ENCODE measurements around the gene C1QTNF8.

DNA sequence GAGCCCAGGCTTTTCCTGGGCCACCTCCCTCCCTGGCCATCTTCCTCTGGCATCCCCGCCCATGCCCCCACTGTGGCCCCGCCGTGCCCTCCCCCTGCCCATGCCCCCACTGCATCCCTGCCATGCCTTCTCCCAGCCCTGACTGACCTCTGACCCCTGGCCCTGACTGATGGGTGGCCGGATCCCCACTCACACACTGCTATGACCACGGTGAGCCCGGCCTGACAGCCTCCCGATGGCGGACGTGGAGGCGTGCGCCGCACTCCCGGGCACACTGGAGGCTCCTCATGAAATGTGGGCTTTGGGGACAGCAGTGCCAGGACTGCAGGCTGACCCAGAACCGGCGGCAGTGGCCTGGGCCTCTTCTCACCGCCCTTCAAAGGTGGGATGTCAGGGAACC, 10.6 kb upstream of the C1QTNF8 start:
- TF ChIP-seq, protein P1, sequence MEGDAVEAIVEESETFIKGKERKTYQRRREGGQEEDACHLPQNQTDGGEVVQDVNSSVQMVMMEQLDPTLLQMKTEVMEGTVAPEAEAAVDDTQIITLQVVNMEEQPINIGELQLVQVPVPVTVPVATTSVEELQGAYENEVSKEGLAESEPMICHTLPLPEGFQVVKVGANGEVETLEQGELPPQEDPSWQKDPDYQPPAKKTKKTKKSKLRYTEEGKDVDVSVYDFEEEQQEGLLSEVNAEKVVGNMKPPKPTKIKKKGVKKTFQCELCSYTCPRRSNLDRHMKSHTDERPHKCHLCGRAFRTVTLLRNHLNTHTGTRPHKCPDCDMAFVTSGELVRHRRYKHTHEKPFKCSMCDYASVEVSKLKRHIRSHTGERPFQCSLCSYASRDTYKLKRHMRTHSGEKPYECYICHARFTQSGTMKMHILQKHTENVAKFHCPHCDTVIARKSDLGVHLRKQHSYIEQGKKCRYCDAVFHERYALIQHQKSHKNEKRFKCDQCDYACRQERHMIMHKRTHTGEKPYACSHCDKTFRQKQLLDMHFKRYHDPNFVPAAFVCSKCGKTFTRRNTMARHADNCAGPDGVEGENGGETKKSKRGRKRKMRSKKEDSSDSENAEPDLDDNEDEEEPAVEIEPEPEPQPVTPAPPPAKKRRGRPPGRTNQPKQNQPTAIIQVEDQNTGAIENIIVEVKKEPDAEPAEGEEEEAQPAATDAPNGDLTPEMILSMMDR (IDR thresholded peaks at IDR 0.05) = no peak
- no peak for TF ChIP-seq EZH2 (IDR thresholded peaks at IDR 0.05; ENCODE audit: borderline replicate concordance, insufficient read depth, low read depth, low read length, poor library complexity, severe bottlenecking)

Data from B cell (primary cell).